ENCODE results near the gene ARID3A. TPM values are rescaled to one million over a fixed set of nuclear protein-coding genes. Genes with fewer than 3 reads are reported as not detected.

ARID3A gene
- total and polyA plus RNA-seq, 9 donors: 1.1 to 8.1 (median 4.5) TPM

- no peak for TF ChIP-seq POLR2A (IDR thresholded peaks at IDR 0.05)
- peak in 1 of 3 donors; percentile 21 for TF ChIP-seq CTCF (IDR thresholded peaks at IDR 0.05)
- Histone ChIP-seq H3K4me3 (no peak overlapping the region), H3K27ac (no peak overlapping the region), H3K9me3 (peaks cover 0 to 3% of the 10 kb centered on the region in 2 donors), H3K27me3 (no peaks in the 10 kb centered on the region), H3K36me3 (no peaks in the 10 kb centered on the region), H3K4me1 (ENCODE audit: insufficient read depth) (no peaks in the 10 kb centered on the region)
- 91 to 96% (median 94%) methylated on average over 14 of the region's 14 CpGs for WGBS, 3 donors
- peak in 1 of 5 donors; percentile 15 for DNase-seq
- intact Hi-C loops (cut with DNase I): no loop called here
Observed at GRCh38 chr19:970695-971094, 44.9 kb downstream of the ARID3A start.

GRCh38 chr19:971795-972194 lies 46.0 kb downstream of the ARID3A start:
- Histone ChIP-seq H3K4me1 (ENCODE audit: insufficient read depth) (no peaks in the 10 kb centered on the region), H3K9me3 (peaks cover 0 to 3% of the 10 kb centered on the region in 2 donors), H3K27ac (no peak overlapping the region), H3K4me3 (no peak overlapping the region), H3K27me3 (no peaks in the 10 kb centered on the region), H3K36me3 (no peaks in the 10 kb centered on the region)
- intact Hi-C loops (cut with DNase I): no loop called here
- 92 to 95% (median 92%) methylated on average over 24 of the region's 24 CpGs for WGBS, 3 donors
- no peak for TF ChIP-seq CTCF (IDR thresholded peaks at IDR 0.05)
- no peak for TF ChIP-seq POLR2A (IDR thresholded peaks at IDR 0.05)
- no peak for TF ChIP-seq EP300 (IDR thresholded peaks at IDR 0.05)
- peak in 2 of 5 donors; percentile 14 to 29 for DNase-seq

GRCh38 chr19:972281-972680 lies 46.4 kb downstream of the ARID3A start:
- intact Hi-C loops (cut with DNase I): no loop called here
- no peak overlapping the region for H3K4me3 ChIP-seq
- peaks cover 0 to 3% of the 10 kb centered on the region in 2 donors for H3K9me3 ChIP-seq
- no peak overlapping the region for H3K27ac ChIP-seq
- WGBS, 3 donors: 95 to 98% (median 96%) methylated on average over 6 of the region's 6 CpGs
- no peak for DNase-seq
- TF ChIP-seq EP300 (IDR thresholded peaks at IDR 0.05) (no peak), CTCF (IDR thresholded peaks at IDR 0.05) (no peak), POLR2A (IDR thresholded peaks at IDR 0.05) (no peak)
- H3K27me3 ChIP-seq: no peaks in the 10 kb centered on the region
- H3K4me1 ChIP-seq (ENCODE audit: insufficient read depth): no peaks in the 10 kb centered on the region
- no peaks in the 10 kb centered on the region for H3K36me3 ChIP-seq

GRCh38 chr19:973726-974563 lies 48.1 kb downstream of the ARID3A start:
- intact Hi-C loops (cut with DNase I): no loop called here
- Histone ChIP-seq H3K27ac (no peak overlapping the region), H3K27me3 (no peaks in the 10 kb centered on the region), H3K4me1 (ENCODE audit: insufficient read depth) (no peaks in the 10 kb centered on the region), H3K4me3 (no peak overlapping the region), H3K9me3 (peaks cover 0 to 3% of the 10 kb centered on the region in 2 donors), H3K36me3 (no peaks in the 10 kb centered on the region)
- no peak for TF ChIP-seq POLR2A (IDR thresholded peaks at IDR 0.05)
- TF ChIP-seq CTCF (IDR thresholded peaks at IDR 0.05): no peak
- TF ChIP-seq EP300 (IDR thresholded peaks at IDR 0.05): no peak
- 67 to 77% (median 72%) methylated on average over 28 to 29 of the region's 29 CpGs for WGBS, 3 donors
- no peak for DNase-seq
